Measurements from ENCODE around the gene ADAMTS19.

Gene ADAMTS19

DNA sequence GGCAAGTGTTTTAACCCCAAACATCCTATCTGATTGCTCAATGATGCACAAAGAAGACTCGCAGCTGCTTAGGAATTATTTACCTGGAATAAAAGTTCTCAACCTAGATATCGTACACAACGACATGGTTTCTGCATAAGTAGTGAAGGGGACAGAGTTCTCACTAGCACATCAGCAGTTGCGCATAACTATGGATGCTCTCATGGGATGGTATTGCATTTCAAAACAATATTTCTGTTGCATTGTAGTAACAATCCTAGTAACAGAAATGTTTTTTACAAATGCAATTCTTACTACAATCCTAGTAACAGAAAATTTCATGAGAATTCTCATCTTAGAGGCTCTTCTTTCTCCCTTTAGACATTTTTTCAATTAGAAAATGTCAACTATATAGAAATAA lies 193.3 kb downstream of the ADAMTS19 start:
- no peak overlapping the region for H3K4me3 ChIP-seq (ENCODE audit: low read depth, low read length, poor library complexity, severe bottlenecking)
- no peaks in the 10 kb centered on the region for H3F3A ChIP-seq (ENCODE audit: insufficient read depth, low read length)
- no peaks in the 10 kb centered on the region for H3K36me3 ChIP-seq (ENCODE audit: insufficient read depth, low read length)
- H3K4me1 ChIP-seq (ENCODE audit: insufficient read depth, low read length, severe bottlenecking): no peaks in the 10 kb centered on the region
- no peak overlapping the region for H3K4me2 ChIP-seq (ENCODE audit: low read length)
- no peak overlapping the region for H3K27ac ChIP-seq (ENCODE audit: low read depth, low read length, poor library complexity, severe bottlenecking)
- TF ChIP-seq CTCF (IDR thresholded peaks at IDR 0.05; ENCODE audit: low read length): no peak
- TF ChIP-seq EZH2 (IDR thresholded peaks at IDR 0.05; ENCODE audit: borderline replicate concordance, low read length): no peak
- no peak overlapping the region for H2AFZ ChIP-seq (ENCODE audit: low read length)
- no peaks in the 10 kb centered on the region for H3K9me2 ChIP-seq (ENCODE audit: low read depth, low read length)
- no peaks in the 10 kb centered on the region for H3K79me2 ChIP-seq (ENCODE audit: insufficient read depth, low read length)
- H3K9ac ChIP-seq (ENCODE audit: low read length): no peak overlapping the region
- H3K9me3 ChIP-seq (ENCODE audit: low read length): no peaks in the 10 kb centered on the region
- H3K27me3 ChIP-seq (ENCODE audit: insufficient read depth, low read length): no peaks in the 10 kb centered on the region
- H4K20me1 ChIP-seq (ENCODE audit: insufficient read depth, low read length): no peaks in the 10 kb centered on the region

DNA sequence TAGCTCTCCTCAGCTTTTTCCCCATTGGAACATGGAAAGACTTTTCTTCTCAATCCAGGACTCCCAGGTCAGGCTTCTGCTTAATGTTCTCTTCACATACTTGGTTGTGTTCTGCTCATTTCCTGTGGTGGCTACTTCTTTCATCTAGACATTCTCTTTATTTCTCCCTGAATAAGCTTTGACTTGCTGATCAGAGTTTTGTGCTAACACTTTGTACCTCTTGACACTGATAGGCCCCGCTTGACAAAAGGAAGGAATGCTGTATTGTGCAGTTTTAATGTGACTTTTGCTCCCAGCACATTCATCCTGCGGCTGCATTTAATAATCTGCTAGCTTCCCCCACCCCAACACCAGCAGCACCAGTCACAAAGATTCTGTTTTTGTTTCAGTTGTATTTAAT lies 196.9 kb downstream of the ADAMTS19 start:
- Histone ChIP-seq H3K79me2 (ENCODE audit: insufficient read depth, low read length) (no peaks in the 10 kb centered on the region), H3F3A (ENCODE audit: insufficient read depth, low read length) (no peaks in the 10 kb centered on the region), H3K4me2 (ENCODE audit: low read length) (no peak overlapping the region), H3K27ac (ENCODE audit: low read depth, low read length, poor library complexity, severe bottlenecking) (no peak overlapping the region), H3K27me3 (ENCODE audit: insufficient read depth, low read length) (no peaks in the 10 kb centered on the region), H3K4me3 (ENCODE audit: low read depth, low read length, poor library complexity, severe bottlenecking) (no peak overlapping the region), H4K20me1 (ENCODE audit: insufficient read depth, low read length) (no peaks in the 10 kb centered on the region), H3K36me3 (ENCODE audit: insufficient read depth, low read length) (no peaks in the 10 kb centered on the region), H3K9me2 (ENCODE audit: low read depth, low read length) (no peaks in the 10 kb centered on the region), H3K4me1 (ENCODE audit: insufficient read depth, low read length, severe bottlenecking) (no peaks in the 10 kb centered on the region), H2AFZ (ENCODE audit: low read length) (no peak overlapping the region), H3K9ac (ENCODE audit: low read length) (no peak overlapping the region), H3K9me3 (ENCODE audit: low read length) (no peaks in the 10 kb centered on the region)
- TF ChIP-seq EZH2 (IDR thresholded peaks at IDR 0.05; ENCODE audit: borderline replicate concordance, low read length) (no peak), CTCF (IDR thresholded peaks at IDR 0.05; ENCODE audit: low read length) (no peak)

DNA sequence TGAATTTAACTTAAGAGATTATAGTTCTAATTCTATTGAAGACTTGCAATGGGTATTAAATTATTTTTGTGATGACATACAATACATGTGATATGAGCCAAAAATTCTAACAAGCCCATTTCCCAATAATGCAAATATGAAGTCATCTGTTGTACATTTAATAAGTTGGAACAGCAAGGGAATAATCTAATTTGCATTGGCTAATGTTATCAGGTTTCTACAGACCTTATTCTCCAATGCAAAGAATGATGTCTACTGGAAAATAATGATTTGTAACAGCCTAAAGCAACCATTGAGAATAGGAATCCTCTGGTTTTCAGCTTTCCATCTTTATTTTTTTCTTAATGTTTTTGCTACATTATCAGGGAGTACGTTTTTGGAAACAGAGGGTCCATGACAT lies 198.7 kb downstream of the ADAMTS19 start:
- no peaks in the 10 kb centered on the region for H3K27me3 ChIP-seq (ENCODE audit: insufficient read depth, low read length)
- no peaks in the 10 kb centered on the region for H3F3A ChIP-seq (ENCODE audit: insufficient read depth, low read length)
- no peak overlapping the region for H3K4me2 ChIP-seq (ENCODE audit: low read length)
- TF ChIP-seq CTCF (IDR thresholded peaks at IDR 0.05; ENCODE audit: low read length): no peak
- TF ChIP-seq EZH2 (IDR thresholded peaks at IDR 0.05; ENCODE audit: borderline replicate concordance, low read length): no peak
- no peaks in the 10 kb centered on the region for H3K4me1 ChIP-seq (ENCODE audit: insufficient read depth, low read length, severe bottlenecking)
- no peaks in the 10 kb centered on the region for H3K9me2 ChIP-seq (ENCODE audit: low read depth, low read length)
- H3K4me3 ChIP-seq (ENCODE audit: low read depth, low read length, poor library complexity, severe bottlenecking): no peak overlapping the region
- H2AFZ ChIP-seq (ENCODE audit: low read length): no peak overlapping the region
- H3K9ac ChIP-seq (ENCODE audit: low read length): no peak overlapping the region
- no peaks in the 10 kb centered on the region for H3K79me2 ChIP-seq (ENCODE audit: insufficient read depth, low read length)
- H3K27ac ChIP-seq (ENCODE audit: low read depth, low read length, poor library complexity, severe bottlenecking): no peak overlapping the region
- H4K20me1 ChIP-seq (ENCODE audit: insufficient read depth, low read length): no peaks in the 10 kb centered on the region
- H3K9me3 ChIP-seq (ENCODE audit: low read length): no peaks in the 10 kb centered on the region
- no peaks in the 10 kb centered on the region for H3K36me3 ChIP-seq (ENCODE audit: insufficient read depth, low read length)

Data from OCI-LY1 (cell line).